ENCODE data around the gene SLC30A7. TPM values are rescaled to one million over a fixed set of nuclear protein-coding genes. Genes with fewer than 3 reads are reported as not detected.

Gene SLC30A7
- total RNA-seq, 1 donor from 2014 or later = 12.5 TPM

- no peak for TF ChIP-seq CTCF (conservative IDR thresholded peaks at IDR 0.05; ENCODE audit: low read depth, low read length)
- H3K4me3 ChIP-seq (ENCODE audit: low read depth, low read length) = no peak overlapping the region
- no peak for DNase-seq (ENCODE audit: low read depth)
These were observed 7.9 kb downstream of the SLC30A7 start for GRCh38 chr1:100903777-100904176.

- H3K4me3 ChIP-seq (ENCODE audit: low read depth, low read length) = no peak overlapping the region
- TF ChIP-seq CTCF (conservative IDR thresholded peaks at IDR 0.05; ENCODE audit: low read depth, low read length) = no peak
- DNase-seq (ENCODE audit: low read depth) = no peak
These were observed 8.6 kb downstream of the SLC30A7 start for GRCh38 chr1:100904528-100904927.

- H3K4me3 ChIP-seq (ENCODE audit: low read depth, low read length) = no peak overlapping the region
- TF ChIP-seq CTCF (conservative IDR thresholded peaks at IDR 0.05; ENCODE audit: low read depth, low read length) = no peak
- DNase-seq (ENCODE audit: low read depth) = no peak
These were observed 9.3 kb downstream of the SLC30A7 start for GRCh38 chr1:100905181-100905580.

GRCh38 chr1:100907887-100908286, 12.0 kb downstream of the SLC30A7 start:
- H3K4me3 ChIP-seq (ENCODE audit: low read depth, low read length) = no peak overlapping the region
- TF ChIP-seq CTCF (conservative IDR thresholded peaks at IDR 0.05; ENCODE audit: low read depth, low read length) = no peak
- DNase-seq (ENCODE audit: low read depth) = no peak

- no peak for TF ChIP-seq CTCF (conservative IDR thresholded peaks at IDR 0.05; ENCODE audit: low read depth, low read length)
- DNase-seq (ENCODE audit: low read depth) = no peak
- no peak overlapping the region for H3K4me3 ChIP-seq (ENCODE audit: low read depth, low read length)
These were observed 13.1 kb downstream of the SLC30A7 start for GRCh38 chr1:100909018-100909417.

GRCh38 chr1:100912019-100912418, 16.1 kb downstream of the SLC30A7 start:
- no peak overlapping the region for H3K4me3 ChIP-seq (ENCODE audit: low read depth, low read length)
- TF ChIP-seq CTCF (conservative IDR thresholded peaks at IDR 0.05; ENCODE audit: low read depth, low read length) = no peak

GRCh38 chr1:100921110-100921706, 25.3 kb downstream of the SLC30A7 start:
- TF ChIP-seq CTCF (conservative IDR thresholded peaks at IDR 0.05; ENCODE audit: low read depth, low read length) = peak; percentile 55
- DNase-seq (ENCODE audit: low read depth) = peak; percentile 12

More at GRCh38 chr1:100912019-100912418, 16.1 kb downstream of the SLC30A7 start:
- no peak for DNase-seq (ENCODE audit: low read depth)

More at GRCh38 chr1:100921110-100921706, 25.3 kb downstream of the SLC30A7 start:
- no peak overlapping the region for H3K4me3 ChIP-seq (ENCODE audit: low read depth, low read length)

All from epithelial cell of proximal tubule (primary cell).